Subcutaneous adipose tissue (tissue), 4 donors: Measurements from ENCODE around the gene LDB3. TPM values are rescaled to one million over a fixed set of nuclear protein-coding genes. Genes with fewer than 3 reads are reported as not detected.

ENCODE experiments used
- total RNA-seq, 4 donors: library from RNA; depleted of rRNA; stranded (reverse); fragments of >200 nt; gene quantifications; one replicate each; pipeline ENCODE4 v1.1.0, GENCODE V29; 2016
- TF ChIP-seq, protein P1 (sequence below): fragments of 450-650 bp; IDR thresholded peaks from one replicate; pipeline ENCODE4 v1.5.1; 2016; ENCODE audit warnings: low read depth, mild to moderate bottlenecking, control low read depth, antibody characterized with exemption, moderate library complexity

Gene LDB3
- total RNA-seq, 4 donors from 2014 or later = 0.51 to 12.1 (median 2.2) TPM

DNA sequence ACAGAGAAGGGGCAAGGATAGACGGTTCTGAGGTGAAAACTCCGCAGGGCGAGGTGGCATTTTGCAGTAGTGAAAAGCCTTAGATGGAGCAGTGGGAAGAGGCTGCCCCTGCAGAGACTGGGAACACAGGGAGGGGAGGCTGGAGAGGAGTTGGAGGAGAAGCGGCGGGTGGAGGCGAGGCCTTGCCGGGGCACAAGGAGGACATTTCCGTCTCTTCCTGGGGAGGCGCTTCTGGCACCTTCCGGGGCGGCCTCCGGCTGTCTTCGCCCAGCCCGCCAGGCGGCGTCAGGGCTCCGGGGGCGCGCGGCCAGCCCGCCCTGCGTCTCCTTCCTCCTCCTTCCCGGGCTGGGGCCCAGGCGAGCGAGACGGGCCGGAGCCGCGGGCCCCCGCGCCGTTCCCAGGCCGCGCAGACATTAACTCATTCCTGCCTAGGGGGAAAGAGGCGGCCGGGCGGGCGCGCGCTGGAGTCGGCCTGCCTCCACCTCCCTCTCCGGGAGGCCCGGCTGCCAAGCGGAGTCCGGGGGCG lies 42.7 kb downstream of the LDB3 start:
- TF ChIP-seq, protein P1, sequence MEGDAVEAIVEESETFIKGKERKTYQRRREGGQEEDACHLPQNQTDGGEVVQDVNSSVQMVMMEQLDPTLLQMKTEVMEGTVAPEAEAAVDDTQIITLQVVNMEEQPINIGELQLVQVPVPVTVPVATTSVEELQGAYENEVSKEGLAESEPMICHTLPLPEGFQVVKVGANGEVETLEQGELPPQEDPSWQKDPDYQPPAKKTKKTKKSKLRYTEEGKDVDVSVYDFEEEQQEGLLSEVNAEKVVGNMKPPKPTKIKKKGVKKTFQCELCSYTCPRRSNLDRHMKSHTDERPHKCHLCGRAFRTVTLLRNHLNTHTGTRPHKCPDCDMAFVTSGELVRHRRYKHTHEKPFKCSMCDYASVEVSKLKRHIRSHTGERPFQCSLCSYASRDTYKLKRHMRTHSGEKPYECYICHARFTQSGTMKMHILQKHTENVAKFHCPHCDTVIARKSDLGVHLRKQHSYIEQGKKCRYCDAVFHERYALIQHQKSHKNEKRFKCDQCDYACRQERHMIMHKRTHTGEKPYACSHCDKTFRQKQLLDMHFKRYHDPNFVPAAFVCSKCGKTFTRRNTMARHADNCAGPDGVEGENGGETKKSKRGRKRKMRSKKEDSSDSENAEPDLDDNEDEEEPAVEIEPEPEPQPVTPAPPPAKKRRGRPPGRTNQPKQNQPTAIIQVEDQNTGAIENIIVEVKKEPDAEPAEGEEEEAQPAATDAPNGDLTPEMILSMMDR = no peak

DNA sequence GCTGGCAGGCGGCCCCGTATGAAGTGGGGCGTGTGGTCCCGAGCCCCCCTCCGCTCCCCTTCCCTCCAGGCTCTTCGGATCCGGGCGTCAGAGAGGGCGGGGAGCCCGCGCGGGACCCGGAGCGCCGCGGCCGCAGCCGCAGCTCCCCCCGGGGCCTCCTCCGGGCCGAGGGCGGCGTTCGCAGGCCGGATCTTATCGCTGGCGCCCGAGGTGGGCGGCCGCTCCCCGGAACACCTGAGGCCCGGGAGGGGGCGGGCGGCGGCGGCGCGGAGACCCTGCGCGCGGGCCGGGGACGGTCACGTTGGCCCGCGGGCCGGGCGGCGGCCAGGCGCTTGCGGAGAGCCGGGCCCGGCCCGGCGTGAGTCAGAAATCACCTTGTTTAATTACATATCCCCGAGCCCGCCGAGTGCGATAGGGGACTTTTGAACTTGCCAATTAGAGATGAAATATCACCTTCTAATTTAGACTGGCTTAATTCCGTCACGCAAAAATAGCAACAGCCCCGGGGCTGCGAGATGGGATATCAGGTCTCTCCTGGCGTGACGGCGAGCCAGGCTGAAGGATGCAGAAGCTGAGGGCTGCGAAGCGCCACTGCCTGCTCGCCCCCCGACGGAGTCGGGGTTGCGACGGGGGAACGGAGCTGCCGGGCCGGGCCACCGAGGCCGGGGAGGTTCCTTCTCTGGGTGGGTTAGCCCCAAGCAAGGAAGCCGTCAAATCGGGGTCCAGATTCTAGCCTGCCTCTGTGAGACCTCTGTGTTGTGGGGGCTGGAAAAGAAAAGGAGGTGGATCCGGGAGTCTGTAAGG lies 43.4 kb downstream of the LDB3 start:
- TF ChIP-seq, protein P1 = no peak

DNA sequence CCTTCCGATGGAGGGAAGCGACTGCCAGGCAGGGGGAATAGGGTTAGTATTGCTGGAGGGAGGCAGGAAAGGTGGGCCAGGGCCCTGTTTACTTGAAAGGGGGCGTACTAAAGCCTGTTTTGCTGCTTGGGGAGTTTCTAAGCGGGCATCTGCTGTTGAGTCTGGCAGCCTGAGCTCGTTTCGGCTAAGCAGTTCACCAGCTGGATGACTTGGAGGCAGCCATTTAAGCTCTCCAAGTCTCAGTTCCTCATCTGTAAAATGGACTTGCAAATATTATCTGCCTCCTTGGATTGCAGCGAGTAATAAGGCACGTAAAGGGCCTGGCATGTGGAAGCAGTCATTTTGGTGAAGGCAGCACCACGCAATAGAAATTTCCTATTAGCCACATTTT lies 44.0 kb downstream of the LDB3 start:
- TF ChIP-seq, protein P1 = no peak

DNA sequence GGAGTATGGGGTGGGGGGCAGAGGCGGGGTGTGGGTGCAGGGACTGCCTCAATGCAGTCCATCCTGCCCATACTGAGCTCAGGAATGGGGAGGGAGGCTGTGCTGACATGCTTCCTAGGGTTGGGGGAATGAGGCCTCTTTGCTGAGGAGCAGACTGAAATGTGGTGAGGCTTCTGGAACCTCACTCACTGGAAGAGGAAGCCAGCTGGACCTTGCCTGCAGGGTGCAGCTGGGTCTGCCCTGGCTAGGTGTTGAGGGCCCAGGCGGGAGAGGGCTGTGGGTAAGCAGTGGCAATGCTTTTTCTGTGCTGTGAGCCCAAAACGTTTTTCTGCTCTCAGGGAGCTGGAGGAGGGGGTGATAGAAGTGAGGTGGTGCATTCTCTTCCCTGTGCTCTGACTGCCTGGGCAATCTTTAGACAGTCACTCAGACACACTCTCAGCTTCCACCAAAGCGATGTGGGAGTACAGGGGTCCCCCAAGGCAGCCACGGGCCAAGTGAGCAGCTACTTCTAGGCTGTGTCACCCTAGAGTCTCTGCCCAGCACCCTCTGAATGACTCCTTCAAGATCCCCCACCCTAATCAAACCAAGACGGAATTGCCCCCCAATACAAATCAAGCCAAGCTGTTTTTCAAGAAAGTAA lies 47.0 kb downstream of the LDB3 start:
- TF ChIP-seq, protein P1 = no peak

DNA sequence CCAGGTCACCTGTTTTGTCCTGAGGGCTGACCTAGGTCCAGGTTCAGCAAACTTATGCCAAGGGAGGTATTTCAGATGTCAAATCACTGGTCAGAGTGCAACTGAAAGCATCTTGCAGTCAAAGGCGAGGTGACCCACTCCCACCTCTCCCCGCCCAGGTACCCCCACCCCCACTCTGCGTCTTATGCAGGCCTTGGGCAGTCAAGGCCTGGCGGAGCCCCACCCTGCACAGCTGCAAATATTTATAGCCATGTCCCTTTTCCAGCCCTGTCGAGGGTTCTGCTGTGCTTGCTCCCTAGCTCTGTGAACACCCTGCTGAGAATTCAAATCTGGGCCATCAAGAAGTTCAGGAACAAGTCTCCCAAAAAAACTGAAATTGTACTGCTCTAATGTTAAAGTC lies 47.5 kb downstream of the LDB3 start:
- TF ChIP-seq, protein P1 = no peak

DNA sequence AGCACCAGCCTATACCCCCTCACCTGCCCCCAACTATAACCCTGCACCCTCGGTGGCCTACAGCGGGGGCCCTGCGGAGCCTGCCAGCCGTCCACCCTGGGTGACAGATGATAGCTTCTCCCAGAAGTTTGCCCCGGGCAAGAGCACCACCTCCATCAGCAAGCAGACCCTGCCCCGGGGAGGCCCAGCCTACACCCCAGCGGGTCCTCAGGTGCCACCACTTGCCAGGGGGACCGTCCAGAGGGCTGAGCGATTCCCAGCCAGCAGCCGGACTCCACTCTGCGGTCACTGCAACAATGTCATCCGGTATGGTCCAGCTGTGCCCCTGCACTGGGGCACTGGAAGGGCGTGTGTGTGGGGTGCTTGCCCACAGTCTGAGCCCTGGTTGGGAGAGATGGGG lies 48.2 kb downstream of the LDB3 start:
- TF ChIP-seq, protein P1 = no peak

DNA sequence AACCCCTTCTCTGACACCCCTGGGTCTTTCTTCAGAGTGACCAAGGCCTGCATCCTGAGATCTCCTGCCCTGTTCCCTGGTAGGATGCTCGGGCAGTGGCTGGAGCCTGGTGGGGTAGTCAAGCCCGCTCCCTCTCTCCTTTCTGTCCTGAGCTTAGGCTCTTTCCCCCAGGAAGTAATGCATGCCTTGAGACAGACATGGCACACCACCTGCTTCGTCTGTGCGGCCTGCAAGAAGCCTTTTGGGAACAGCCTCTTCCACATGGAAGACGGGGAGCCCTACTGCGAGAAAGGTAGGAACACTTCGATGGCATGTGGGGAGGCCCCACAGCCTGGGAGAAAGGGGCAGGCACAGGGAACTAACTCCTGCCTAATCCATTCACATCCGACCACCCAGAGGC lies 50.2 kb downstream of the LDB3 start:
- TF ChIP-seq, protein P1 = no peak
